Thyroid gland (tissue), 4 donors: ENCODE data around the gene PHF11. TPM values are rescaled to one million over a fixed set of nuclear protein-coding genes. Genes with fewer than 3 reads are reported as not detected.

Experiments
- DNase-seq, 2 donors: peaks; one replicate each; pipeline ENCODE4 v3.0.0-alpha.2; 2019
- H3K27ac ChIP-seq, 3 donors: fragments of 200-600 bp; sonication (generic); 1 replicate in 2 of 3; 2 replicates in 1 of 3; pipeline ENCODE4 v1.5.1; 2016 to 2019; ENCODE audit warnings: mild to moderate bottlenecking in 1 of 3, moderate library complexity in 1 of 3
- H3K27me3 ChIP-seq: fragments of 200-600 bp; sonication (generic); one replicate; pipeline ENCODE4 v1.5.1; 2019
- H3K36me3 ChIP-seq, 2 donors: fragments of 200-600 bp; sonication (generic); one replicate each; pipeline ENCODE4 v1.5.1; 2016 to 2019
- H3K4me1 ChIP-seq, 2 donors: fragments of 200-600 bp; sonication (generic); one replicate each; pipeline ENCODE4 v1.5.1; 2017 to 2019
- H3K4me3 ChIP-seq, 3 donors: fragments of 200-600 bp; sonication (generic); replicated peaks in 1 of 3; 1 replicate in 2 of 3; 2 replicates in 1 of 3; pipeline ENCODE4 v1.5.1; 2016; ENCODE audit warnings: mild to moderate bottlenecking in 1 of 3
- H3K9me3 ChIP-seq: fragments of 200-600 bp; sonication (generic); one replicate; pipeline ENCODE4 v1.5.1; 2017
- POLR2A ChIP-seq, 2 donors: fragments of 450-650 bp; IDR thresholded peaks; one replicate each; pipeline ENCODE4 v1.6.1; 2017; ENCODE audit warnings: antibody characterized with exemption in 2 of 2, mild to moderate bottlenecking in 2 of 2, moderate library complexity in 1 of 2
- WGBS, 2 donors: methylation state at CpG; one replicate each; pipeline ENCODE4 v1.1.5; 2017; 5-methylcytosine and 5-hydroxymethylcytosine counted together
- intact Hi-C: fragments of 100-400 bp; cut with DNase I; formaldehyde crosslinking; loops from one replicate; pipeline ENCODE4 v1.15.1; 2023
- total RNA-seq, 4 donors: library from RNA; depleted of rRNA; stranded (reverse); fragments of >200 nt; gene quantifications; one replicate each; pipeline ENCODE4 v1.2.3, GENCODE V29; 2016
- TF ChIP-seq, protein P1 (sequence below), 6 experiments: fragments of 200-600 bp in 3 of 6; fragments of 450-650 bp in 3 of 6; sonication (generic) in 3 of 6; IDR thresholded peaks; one replicate each; pipeline ENCODE4 v1.5.1; 2016 to 2019; ENCODE audit warnings: antibody characterized with exemption in 6 of 6, mild to moderate bottlenecking in 2 of 6, inconsistent platforms in 1 of 6, moderate library complexity in 1 of 6

PHF11 gene
- total RNA-seq, 4 donors from 2014 or later = 53.9 to 71.4 (median 64.2) TPM

DNA sequence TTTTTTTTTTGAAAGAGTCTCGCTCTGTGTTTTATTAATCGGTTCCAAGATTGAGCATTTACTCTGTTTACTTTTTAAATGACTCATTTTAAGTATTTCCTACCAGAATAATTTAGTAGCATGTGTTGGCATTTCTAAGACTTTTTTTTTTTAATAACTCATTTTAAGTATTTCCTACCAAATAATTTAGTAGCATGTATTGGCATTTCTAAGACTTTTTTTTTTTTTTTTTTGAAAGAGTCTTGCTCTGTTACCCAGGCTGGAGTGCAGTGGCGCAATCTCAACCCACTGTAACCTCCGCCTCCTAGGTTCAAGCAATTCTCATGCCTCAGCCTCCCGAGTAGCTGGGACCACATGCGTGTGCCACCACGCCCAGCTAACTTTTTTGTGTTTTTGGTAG, 38.5 kb upstream of the PHF11 start:
- Histone ChIP-seq H3K9me3 (no peaks in the 10 kb centered on the region), H3K27ac (no peak overlapping the region), H3K36me3 (peaks cover 0 to 6% of the 10 kb centered on the region in 2 donors), H3K4me1 (peaks cover 7 to 22% of the 10 kb centered on the region in 2 donors), H3K27me3 (no peaks in the 10 kb centered on the region), H3K4me3 (no peak overlapping the region)
- TF ChIP-seq, protein P1, sequence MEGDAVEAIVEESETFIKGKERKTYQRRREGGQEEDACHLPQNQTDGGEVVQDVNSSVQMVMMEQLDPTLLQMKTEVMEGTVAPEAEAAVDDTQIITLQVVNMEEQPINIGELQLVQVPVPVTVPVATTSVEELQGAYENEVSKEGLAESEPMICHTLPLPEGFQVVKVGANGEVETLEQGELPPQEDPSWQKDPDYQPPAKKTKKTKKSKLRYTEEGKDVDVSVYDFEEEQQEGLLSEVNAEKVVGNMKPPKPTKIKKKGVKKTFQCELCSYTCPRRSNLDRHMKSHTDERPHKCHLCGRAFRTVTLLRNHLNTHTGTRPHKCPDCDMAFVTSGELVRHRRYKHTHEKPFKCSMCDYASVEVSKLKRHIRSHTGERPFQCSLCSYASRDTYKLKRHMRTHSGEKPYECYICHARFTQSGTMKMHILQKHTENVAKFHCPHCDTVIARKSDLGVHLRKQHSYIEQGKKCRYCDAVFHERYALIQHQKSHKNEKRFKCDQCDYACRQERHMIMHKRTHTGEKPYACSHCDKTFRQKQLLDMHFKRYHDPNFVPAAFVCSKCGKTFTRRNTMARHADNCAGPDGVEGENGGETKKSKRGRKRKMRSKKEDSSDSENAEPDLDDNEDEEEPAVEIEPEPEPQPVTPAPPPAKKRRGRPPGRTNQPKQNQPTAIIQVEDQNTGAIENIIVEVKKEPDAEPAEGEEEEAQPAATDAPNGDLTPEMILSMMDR (IDR thresholded peaks at IDR 0.05) = no peak
- TF ChIP-seq POLR2A (IDR thresholded peaks at IDR 0.05) = no peak
- intact Hi-C loops = loop anchor here (10.0 kb wide), 1 partner anchor 128 kb away; the partner anchor contains the start of gene RCBTB1
- 89 to 90% methylated on average over 7 of the region's 7 CpGs for WGBS, 2 donors
- DNase-seq = no peak

DNA sequence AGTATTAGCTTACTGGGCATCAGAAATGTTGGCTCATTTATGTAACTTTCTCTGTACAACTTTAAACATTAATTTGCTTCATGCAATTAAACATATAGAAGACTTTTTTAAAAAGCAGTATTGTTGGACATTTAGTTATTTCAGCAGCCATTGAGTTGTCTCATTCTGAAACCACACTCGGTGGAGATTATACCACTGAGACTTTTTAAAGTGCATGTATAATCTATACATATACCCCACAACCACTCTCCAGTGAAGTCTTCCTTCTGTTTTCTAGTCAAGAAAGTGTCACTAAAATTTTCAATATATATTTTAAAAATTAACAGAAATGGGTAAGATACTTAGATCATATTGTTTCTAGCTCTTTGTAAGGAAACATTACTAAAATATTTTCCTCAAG, 36.2 kb upstream of the PHF11 start:
- Histone ChIP-seq H3K27me3 (no peaks in the 10 kb centered on the region), H3K36me3 (peaks cover 11 to 18% of the 10 kb centered on the region in 2 donors), H3K27ac (no peak overlapping the region), H3K4me1 (peaks cover 7 to 16% of the 10 kb centered on the region in 2 donors), H3K9me3 (no peaks in the 10 kb centered on the region), H3K4me3 (no peak overlapping the region)
- TF ChIP-seq, protein P1 (IDR thresholded peaks at IDR 0.05) = no peak
- no peak for TF ChIP-seq POLR2A (IDR thresholded peaks at IDR 0.05)
- WGBS, 2 donors = 89 to 91% methylated on average over 1 of the region's 1 CpG
- no peak for DNase-seq
- intact Hi-C loops = loop anchor here (10.0 kb wide), 1 partner anchor 125 kb away; the partner anchor contains the start of gene RCBTB1

DNA sequence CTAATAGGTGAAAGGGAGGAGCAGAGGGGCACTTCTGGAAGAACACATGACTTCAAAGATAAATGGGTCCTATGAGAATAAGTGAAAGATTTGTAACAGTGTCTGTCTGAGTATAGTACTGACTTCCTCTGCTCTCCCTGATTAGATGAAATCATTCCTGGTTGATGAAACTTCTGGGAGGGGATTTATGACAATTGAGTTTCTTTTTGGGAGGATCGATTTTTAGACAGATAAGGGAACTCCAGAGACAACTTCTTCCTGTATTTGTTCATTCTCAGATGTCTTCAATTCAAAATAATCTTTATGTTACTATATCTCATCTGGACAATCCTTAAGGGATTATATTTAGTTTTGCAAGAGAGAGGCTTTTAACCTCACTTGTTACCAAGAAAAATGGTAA, 31.7 kb upstream of the PHF11 start:
- H3K4me3 ChIP-seq = no peak overlapping the region
- TF ChIP-seq, protein P1 (IDR thresholded peaks at IDR 0.05) = no peak
- no peak for TF ChIP-seq POLR2A (IDR thresholded peaks at IDR 0.05)
- 79 to 90% methylated on average over 1 of the region's 1 CpG for WGBS, 2 donors
- intact Hi-C loops = no loop called here
- H3K27ac ChIP-seq = no peak overlapping the region
- no peak for DNase-seq
- peaks cover 11 to 20% of the 10 kb centered on the region in 2 donors for H3K36me3 ChIP-seq
- H3K4me1 ChIP-seq = no peaks in the 10 kb centered on the region
- H3K9me3 ChIP-seq = no peaks in the 10 kb centered on the region
- H3K27me3 ChIP-seq = no peaks in the 10 kb centered on the region

DNA sequence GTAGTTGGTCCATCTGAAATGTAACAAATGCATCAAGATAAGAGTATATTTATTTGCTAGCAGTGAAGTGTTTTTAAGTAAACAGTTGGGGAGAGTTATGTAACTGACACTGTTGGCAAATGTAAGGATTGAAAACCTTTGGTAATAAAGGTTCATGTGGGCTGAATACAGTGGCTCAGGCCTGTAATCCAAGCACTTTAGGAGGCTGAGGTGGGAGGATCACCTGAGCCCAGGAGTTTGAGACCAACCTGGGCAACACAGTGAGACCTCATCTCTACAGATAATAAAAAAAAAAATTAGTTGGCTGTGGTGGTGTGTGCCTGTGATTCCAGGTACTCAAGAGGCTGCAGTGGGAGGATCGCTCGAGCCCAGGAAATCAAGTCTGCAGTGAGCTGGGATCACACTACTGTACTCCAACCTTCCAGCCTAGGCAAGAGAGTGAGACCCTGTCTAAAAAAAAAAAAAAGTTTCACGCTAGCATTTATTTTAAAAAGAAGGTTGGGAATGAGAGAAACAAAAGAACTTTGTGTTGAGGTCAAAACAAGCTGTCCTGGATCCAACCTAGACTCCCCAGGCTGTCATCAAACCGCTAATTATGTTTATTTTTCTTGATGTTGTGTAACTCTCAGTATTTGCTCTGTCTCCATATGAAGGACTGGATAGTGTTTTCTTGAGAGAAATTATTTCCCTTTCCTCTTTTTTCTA, 31.0 kb upstream of the PHF11 start:
- Histone ChIP-seq H3K36me3 (peaks cover 11 to 20% of the 10 kb centered on the region in 2 donors), H3K27me3 (no peaks in the 10 kb centered on the region), H3K27ac (peak overlapping the region in 1 of 3 donors; percentile 18), H3K9me3 (no peaks in the 10 kb centered on the region), H3K4me3 (no peak overlapping the region), H3K4me1 (no peaks in the 10 kb centered on the region)
- no peak for DNase-seq
- intact Hi-C loops = no loop called here
- WGBS, 2 donors = 74 to 93% methylated on average over 4 of the region's 4 CpGs
- no peak for TF ChIP-seq POLR2A (IDR thresholded peaks at IDR 0.05)
- TF ChIP-seq, protein P1 (IDR thresholded peaks at IDR 0.05) = no peak

DNA sequence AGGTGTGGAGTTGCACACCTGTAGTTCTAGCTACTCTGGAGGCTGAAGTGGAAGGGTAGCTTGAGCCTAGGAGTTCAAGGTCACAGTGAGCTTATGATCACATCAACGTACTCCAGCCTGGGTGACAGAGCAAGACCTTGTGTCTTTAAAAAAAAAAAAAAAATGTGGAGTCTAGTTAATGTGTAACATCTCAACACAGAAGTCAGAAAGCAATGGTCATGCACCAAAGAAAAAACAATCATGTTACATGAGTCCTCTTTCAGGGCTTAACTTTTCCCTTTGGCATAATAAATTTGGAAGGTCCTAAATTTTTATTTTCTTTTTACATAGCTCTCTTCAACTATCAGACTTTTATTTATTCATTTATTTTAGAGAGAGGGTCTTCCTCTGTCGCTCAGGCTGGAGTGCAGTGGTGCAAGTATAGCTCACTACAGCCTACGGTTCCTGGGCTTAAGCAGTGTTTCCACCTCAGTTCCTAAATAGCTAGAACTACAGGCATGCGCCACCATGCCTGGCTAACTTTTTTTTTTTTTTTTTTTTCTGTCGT, 29.4 kb upstream of the PHF11 start:
- WGBS, 2 donors = 68 to 86% methylated on average over 5 of the region's 5 CpGs
- Histone ChIP-seq H3K9me3 (no peaks in the 10 kb centered on the region), H3K4me3 (no peak overlapping the region), H3K27me3 (no peaks in the 10 kb centered on the region), H3K36me3 (peaks cover 11 to 20% of the 10 kb centered on the region in 2 donors), H3K27ac (no peak overlapping the region), H3K4me1 (no peaks in the 10 kb centered on the region)
- TF ChIP-seq POLR2A (IDR thresholded peaks at IDR 0.05) = no peak
- TF ChIP-seq, protein P1 (IDR thresholded peaks at IDR 0.05) = no peak
- DNase-seq = no peak
- intact Hi-C loops = no loop called here
